ENCODE data around the gene TSSC4.
"Not testable (repeated sequence)": the region's sequence is repeated elsewhere in the genome, so short reads cannot be mapped to it uniquely, and the experiment has no call there.

The TSSC4 gene

GRCh38 chr11:2400069-2400761, at the start of gene TSSC4:
Gene TSSC4 (plus strand): TSS chr11:2400750. CDS start chr11:2402634, 1,884 bp downstream.
- peak; percentile 100 for DNase-seq (ENCODE audit: low spot score)

- no peak for DNase-seq (ENCODE audit: low spot score)
Measured at GRCh38 chr11:2351701-2352100, 48.8 kb upstream of the TSSC4 start.

- no peak for DNase-seq (ENCODE audit: low spot score)
Measured at GRCh38 chr11:2352420-2352819, 48.1 kb upstream of the TSSC4 start.

DNA sequence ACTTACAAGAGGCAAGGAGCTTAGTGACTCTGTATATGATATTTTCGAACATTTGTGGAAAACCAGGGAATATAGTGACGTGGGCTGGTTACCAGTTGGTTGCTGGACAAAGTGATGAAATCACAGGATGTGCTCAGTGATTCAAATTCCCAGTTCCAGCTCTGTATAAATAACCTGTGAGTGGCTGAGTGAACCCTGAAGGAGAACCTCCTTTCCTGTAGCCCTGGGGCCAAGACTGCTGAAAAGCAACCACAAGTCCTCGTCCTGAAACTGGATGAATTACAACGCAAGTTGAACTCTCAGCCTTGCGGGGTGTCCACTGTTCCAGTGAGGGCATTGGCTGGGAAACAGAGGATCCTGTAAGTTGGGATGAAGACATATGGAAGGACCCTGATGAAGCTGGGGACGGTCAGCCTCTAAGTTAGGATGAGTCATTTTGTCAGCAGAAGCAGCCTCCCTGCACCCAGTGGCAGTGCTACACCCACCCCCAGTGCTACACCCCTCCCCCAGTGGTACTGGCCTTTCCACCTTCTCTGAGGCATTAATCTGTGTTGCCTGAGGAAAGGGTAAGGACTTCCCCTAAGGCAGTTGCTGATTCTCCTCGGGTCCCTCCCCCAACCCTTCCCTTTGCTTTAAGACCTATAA, 45.4 kb upstream of the TSSC4 start:
- no peak for DNase-seq (ENCODE audit: low spot score)

GRCh38 chr11:2357246-2357645, 43.3 kb upstream of the TSSC4 start:
- no peak for DNase-seq (ENCODE audit: low spot score)

DNA sequence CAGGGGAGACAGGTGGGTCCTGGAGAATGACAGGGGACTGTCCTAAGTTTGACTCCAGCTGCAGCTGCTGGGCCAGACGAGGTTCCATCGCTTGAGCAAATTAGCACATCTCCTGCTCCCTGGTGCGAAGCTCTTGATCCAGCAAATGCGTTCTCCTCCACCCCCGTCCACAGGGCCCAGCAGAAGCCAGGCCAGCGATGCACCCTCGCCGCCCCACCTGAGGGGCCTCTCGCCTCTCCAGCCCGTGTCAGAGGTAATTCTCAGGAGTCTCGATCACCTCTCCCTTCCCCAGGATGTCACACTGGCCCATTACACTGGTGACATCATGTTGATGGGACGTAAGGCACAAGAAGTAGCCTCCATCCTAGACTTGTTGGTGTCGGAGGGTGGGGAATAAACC, 42.9 kb upstream of the TSSC4 start:
- not testable (repeated sequence) for DNase-seq (ENCODE audit: low spot score)

GRCh38 chr11:2358754-2359442, 41.7 kb upstream of the TSSC4 start:
- DNase-seq (ENCODE audit: low spot score) = no peak

DNA sequence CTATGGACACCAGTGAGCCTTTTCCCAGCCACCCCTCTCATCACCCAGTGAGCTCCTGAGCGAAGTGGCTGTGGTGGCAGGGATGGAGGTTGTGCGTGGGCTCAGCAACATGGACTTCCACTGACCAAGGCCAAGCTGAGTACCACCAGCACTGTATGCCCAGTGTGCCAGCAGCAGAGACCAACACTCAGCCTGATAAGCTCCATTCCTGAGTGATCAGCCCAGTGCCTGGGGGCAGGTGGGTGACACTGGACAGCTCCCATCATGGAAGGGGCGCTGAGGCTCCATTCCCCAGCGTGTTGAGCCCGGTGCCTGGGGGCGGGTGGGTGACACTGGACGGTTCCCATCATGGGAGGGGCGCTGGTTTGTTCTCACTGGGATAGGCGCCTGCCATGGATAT, 41.0 kb upstream of the TSSC4 start:
- DNase-seq (ENCODE audit: low spot score) = no peak

GRCh38 chr11:2360081-2360642, 40.4 kb upstream of the TSSC4 start:
- DNase-seq (ENCODE audit: low spot score) = no peak

DNA sequence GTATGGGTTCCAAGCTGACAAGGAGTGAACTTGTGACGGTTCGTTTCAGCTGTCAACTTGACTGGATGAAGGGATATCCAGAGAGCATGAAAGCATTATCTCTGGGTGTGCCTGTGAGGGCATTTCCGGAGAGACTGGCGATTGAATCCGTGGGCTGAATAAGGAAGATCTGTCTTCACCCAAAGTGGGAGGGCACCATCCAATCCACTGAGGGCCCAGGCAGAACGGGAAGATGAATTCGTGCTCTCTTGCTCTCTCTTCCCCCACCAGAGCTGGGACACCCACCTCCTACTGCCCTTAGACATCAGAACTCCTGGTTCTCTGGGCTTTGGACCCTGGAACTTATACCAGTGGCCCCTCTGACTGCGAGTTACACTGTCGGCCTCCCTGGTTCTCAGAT, 39.0 kb upstream of the TSSC4 start:
- DNase-seq (ENCODE audit: low spot score) = no peak

DNA sequence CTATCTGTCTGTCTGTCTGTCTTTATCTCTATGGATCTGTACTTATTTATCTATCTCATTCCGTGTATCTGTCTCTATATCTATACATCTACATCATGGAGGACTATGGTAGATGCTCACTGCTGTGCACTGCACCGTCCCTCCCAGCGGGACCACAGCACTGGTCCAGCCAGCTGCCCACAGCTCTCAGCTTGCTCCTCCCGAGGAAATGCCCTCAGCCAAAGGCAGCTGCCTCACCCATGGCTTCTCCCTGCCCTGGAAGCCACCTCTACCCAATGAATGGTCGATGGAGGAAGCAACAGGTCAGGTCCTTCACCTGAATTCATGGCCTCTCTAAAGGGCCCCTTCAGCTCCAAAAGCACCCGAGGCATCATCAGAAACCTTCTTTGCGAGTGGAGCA, 38.1 kb upstream of the TSSC4 start:
- DNase-seq (ENCODE audit: low spot score) = no peak

DNA sequence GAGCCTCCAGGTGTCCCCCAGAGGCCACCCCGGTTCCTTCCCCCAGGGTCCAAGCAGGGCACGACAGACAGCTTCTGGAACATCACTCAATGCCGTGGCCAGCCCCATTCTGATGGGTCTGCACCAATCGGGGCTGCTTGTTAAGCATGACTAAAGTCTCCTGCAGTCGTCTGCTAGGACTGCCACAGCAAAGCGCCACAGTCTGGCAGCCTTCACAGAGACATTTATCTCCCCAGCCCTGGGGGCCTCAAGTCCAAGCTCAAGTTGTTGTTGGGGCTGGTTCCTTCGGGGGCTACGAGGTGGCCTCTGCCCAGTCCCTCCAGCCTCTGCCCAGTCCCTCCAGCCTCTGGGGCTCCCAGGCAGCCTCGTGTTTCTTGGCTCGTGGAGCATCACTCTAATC, 37.4 kb upstream of the TSSC4 start:
- DNase-seq (ENCODE audit: low spot score) = no peak

- no peak for DNase-seq (ENCODE audit: low spot score)
Measured at GRCh38 chr11:2363577-2364370, 36.8 kb upstream of the TSSC4 start.

- DNase-seq (ENCODE audit: low spot score) = not testable (repeated sequence)
Measured at GRCh38 chr11:2364386-2364785, 36.2 kb upstream of the TSSC4 start.

DNA sequence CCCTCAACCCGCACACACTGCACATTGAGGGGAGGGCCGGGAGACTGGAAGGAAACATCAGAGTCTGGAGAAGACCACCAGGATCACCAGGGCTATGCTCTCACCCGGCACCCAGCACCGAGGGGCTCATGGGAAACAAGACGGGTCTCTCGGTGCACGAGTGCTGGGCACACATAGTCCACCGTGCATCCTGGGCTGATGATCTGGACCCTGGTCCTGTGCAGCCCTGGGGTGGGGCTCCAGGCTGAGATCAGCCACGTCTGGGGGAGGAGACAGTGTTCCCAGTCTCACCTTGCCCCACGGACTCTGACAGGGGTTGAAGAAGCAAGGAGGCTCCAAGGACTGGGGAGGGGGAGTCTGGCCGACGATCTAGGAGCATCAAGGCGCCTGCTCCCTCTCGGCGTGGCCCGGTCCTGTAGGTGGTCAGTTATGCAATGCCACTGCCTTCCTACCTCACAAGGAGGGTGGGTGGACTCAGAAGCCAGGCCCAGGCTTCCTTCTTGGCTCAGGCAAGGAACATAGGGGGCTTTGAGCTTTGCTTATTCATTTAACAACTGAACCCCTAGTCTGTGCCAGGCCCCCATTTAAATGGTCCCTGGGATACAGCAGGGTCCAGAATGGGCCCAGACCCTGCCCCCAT, 34.9 kb upstream of the TSSC4 start:
- no peak for DNase-seq (ENCODE audit: low spot score)

GRCh38 chr11:2366276-2366675, 34.3 kb upstream of the TSSC4 start:
- no peak for DNase-seq (ENCODE audit: low spot score)

DNA sequence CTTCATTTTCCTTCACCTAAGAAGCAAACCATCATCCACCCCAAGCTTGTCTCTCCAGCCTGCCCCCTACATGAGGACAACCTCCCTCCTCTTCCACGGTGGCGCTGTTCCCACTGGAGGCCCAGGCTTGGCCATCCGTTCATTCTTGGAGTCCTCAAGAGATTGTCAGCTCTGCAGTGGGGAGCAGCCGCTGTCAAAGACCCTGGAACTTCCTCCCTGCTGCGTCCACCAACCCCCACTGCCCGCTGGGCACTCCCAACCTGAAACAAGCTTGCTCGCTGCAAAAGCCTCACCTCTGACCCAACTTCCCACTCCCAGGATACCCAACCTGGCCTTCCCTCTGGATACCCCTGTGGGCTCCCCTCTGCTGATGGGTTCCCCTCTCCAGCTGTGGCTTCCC, 33.8 kb upstream of the TSSC4 start:
- DNase-seq (ENCODE audit: low spot score) = no peak

DNA sequence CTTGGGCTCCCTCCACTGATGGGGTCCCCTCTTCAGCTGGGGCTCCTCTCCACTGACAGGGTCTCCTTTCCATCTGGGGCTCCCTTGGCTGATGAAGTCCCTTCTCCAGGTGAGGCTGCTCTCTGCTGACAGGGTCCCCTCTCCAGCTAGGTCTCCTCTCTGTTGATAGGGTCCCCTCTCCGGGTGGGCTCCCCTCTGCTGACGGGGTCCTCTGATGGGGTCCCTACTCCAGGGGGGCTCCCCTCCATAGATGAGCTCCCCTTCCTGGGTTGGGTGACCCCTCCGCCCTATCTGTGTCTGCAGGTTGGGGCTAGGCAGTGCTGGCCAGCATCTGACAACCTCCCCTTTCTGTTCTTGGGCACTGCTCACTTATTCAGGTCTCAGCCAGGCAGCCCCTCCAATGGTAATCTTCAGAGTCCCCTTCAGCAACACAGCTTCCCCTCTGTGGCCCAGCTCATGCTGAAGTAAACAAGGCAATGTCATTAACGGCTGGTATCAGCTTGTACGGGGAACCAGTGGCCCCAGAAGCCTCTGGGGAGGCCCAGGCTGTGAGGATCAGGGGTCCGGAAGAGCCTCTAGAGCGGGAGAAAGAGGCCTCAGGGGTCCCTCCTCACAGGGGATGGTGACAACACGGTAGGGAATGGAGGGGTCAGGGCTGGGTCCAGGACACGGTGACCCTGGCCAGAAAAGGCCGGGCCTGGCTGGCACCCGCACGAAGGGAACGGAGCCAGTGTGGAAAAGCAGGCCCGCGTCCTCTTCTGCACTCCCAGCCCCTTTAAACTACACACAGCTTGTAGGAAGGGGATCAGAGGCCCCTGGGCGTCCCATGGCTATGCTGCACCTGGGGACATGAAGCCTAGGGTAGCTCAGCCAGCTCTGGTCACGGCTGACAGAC, 33.0 kb upstream of the TSSC4 start:
- no peak for DNase-seq (ENCODE audit: low spot score)

DNA sequence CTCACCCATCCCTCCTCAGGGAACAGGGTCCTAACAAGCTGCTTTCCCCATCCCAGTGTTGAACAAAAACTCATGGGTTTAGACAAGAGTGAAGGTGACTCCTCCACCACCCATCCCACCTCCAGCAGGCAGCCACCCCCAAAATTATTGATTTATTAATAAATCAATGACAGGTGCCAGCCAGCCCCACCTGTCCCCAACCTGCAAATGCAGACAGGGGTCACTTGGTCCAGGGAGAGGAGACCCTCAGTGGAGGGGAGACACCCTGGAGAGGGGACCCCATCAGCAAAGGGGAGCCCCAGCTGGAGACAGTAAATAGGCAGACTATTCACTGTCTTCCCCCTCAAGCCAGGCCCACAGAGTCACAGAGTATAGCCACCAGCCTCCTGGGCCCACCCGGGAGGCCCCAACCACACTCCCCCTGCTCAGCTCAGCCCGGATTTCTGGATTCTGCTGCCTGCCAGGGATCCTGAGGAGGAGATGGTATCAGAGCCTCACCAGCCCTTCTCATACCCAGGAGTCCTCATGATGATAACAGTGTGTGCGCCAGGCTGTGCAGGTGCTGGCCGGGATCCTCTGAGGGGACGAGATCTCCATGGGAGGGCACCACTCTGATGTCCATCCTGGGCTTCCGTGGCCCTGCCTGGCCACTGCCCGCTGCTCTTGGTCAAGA, 32.2 kb upstream of the TSSC4 start:
- DNase-seq (ENCODE audit: low spot score) = no peak

DNA sequence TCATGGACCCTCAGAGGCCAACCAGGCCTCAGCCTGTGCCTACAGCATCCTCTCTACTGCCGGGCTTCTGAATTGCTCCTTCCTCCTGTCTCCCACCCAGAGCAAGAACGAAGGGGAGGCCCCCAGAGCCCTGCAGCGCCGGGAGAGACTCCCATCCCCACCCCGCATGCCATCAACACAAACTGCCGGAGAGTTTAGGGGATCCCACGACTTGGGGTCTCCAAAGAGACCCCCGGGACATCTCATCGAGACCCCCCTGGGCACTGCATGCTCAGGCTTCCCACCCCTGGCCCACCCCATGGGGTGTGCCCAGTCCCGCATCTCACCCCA, 31.7 kb upstream of the TSSC4 start:
- DNase-seq (ENCODE audit: low spot score) = no peak

Data from activated CD4-positive, alpha-beta T cell treated with anti-CD3 and anti-CD28 coated beads, Interleukin-2, Interleukin-4, amounts not matched to agents 100 ng/mL and 50 ng/mL, durations not matched to agents 16 hours and 8 hours (primary cell).